H1 (cell line): Measurements from ENCODE around the gene UGT1A6.

ENCODE experiments used
- EZH2 ChIP-seq: fragments of 200-600 bp; sonication (generic); IDR thresholded peaks from 2 replicates; pipeline ENCODE4 v1.7.1; 2012; ENCODE audit warnings: low read depth, mild to moderate bottlenecking, moderate library complexity, low read length, inconsistent platforms; ENCODE audit not compliant: severe bottlenecking
- NANOG ChIP-seq: IDR thresholded peaks from 2 replicates; pipeline ENCODE4 v1.6.1; 2011; ENCODE audit warnings: low read length, low read depth, mild to moderate bottlenecking, inconsistent platforms; ENCODE audit not compliant: insufficient read depth, poor library complexity, severe bottlenecking
- POLR2A ChIP-seq, 2 experiments: IDR thresholded peaks; 1 replicate in 1 of 2; 2 replicates in 1 of 2; pipeline ENCODE4 v1.6.1; 2011; ENCODE audit warnings: low read depth in 2 of 2, low read length in 2 of 2, mild to moderate bottlenecking in 2 of 2; ENCODE audit errors: control extremely low read depth in 1 of 2
- RAD21 ChIP-seq, 2 experiments: IDR thresholded peaks in 1 of 2; conservative IDR thresholded peaks in 1 of 2; 2 replicates each; pipeline ENCODE4 v1.6.1; 2011; ENCODE audit warnings: low read depth in 2 of 2, low read length in 2 of 2, improper control_type of control experiment in 1 of 2, inconsistent platforms in 1 of 2, mild to moderate bottlenecking in 1 of 2, moderate library complexity in 1 of 2
- TEAD4 ChIP-seq: IDR thresholded peaks from 2 replicates; pipeline ENCODE4 v1.6.1; 2012; ENCODE audit warnings: low read depth, low read length, inconsistent platforms, mixed read lengths
- YY1 ChIP-seq: IDR thresholded peaks from 2 replicates; pipeline ENCODE4 v1.6.1; 2011; ENCODE audit warnings: low read depth, mild to moderate bottlenecking, low read length
- TF ChIP-seq, protein P1 (sequence below), 3 experiments: IDR thresholded peaks; 1 replicate in 2 of 3; 2 replicates in 1 of 3; pipeline versions ENCODE4 v1.5.1 to v1.6.1; 2011; ENCODE audit warnings: low read length in 3 of 3, mild to moderate bottlenecking in 3 of 3, inconsistent platforms in 2 of 3, low read depth in 1 of 3, moderate library complexity in 1 of 3; ENCODE audit not compliant: insufficient read depth in 1 of 3; ENCODE audit errors: control extremely low read depth in 1 of 3

DNA sequence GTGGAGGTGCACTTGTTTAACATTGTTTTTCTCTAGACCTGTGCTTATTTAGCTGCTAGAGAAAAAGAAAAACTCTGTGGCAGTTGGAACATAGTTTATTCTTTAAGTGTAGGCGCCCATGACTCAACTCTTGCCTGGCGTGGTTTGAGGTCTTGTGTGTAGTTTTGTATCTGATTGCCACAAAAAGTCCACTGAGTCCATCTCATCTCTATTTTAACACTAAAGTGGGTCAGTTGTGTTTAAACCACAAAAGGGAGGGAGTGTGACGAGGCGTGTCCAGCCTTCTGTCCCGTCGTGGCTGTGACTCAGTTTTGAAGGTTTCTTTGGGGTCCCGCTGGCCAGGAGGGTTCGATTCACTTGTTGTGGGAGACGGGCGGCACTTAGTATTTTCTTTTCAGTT lies 36.2 kb upstream of the UGT1A6 start:
- no peak for TF ChIP-seq NANOG
- no peak for TF ChIP-seq RAD21 (IDR thresholded peaks at IDR 0.05 in 1 of 2, conservative IDR thresholded peaks at IDR 0.05 in 1 of 2; ENCODE audit: low read depth in 2 of 2, low read length in 2 of 2)
- TF ChIP-seq POLR2A (IDR thresholded peaks at IDR 0.05; ENCODE audit: control extremely low read depth in 1 of 2, low read depth in 2 of 2, low read length in 2 of 2): no peak
- TF ChIP-seq EZH2: no peak
- TF ChIP-seq TEAD4: no peak
- TF ChIP-seq, protein P1, sequence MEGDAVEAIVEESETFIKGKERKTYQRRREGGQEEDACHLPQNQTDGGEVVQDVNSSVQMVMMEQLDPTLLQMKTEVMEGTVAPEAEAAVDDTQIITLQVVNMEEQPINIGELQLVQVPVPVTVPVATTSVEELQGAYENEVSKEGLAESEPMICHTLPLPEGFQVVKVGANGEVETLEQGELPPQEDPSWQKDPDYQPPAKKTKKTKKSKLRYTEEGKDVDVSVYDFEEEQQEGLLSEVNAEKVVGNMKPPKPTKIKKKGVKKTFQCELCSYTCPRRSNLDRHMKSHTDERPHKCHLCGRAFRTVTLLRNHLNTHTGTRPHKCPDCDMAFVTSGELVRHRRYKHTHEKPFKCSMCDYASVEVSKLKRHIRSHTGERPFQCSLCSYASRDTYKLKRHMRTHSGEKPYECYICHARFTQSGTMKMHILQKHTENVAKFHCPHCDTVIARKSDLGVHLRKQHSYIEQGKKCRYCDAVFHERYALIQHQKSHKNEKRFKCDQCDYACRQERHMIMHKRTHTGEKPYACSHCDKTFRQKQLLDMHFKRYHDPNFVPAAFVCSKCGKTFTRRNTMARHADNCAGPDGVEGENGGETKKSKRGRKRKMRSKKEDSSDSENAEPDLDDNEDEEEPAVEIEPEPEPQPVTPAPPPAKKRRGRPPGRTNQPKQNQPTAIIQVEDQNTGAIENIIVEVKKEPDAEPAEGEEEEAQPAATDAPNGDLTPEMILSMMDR (IDR thresholded peaks at IDR 0.05; ENCODE audit: control extremely low read depth in 1 of 3, insufficient read depth in 1 of 3, low read depth in 1 of 3, low read length in 3 of 3): no peak
- TF ChIP-seq YY1: no peak
